GM12892 (cell line): ENCODE data around the gene DPEP3.

ENCODE experiments used
- POLR2A ChIP-seq: IDR thresholded peaks from 2 replicates; pipeline ENCODE4 v1.6.1; 2011; ENCODE audit warnings: low read depth, low read length, control low read depth
- TAF1 ChIP-seq: IDR thresholded peaks from 2 replicates; pipeline ENCODE4 v1.6.1; 2011; ENCODE audit warnings: low read depth, mild to moderate bottlenecking, control low read depth, low read length, borderline replicate concordance

- TF ChIP-seq POLR2A (no peak), TAF1 (no peak)
These were observed 16.5 kb downstream of the DPEP3 start for GRCh38 chr16:67963662-67964321.
